Measurements from ENCODE around the gene CCL28. TPM values are rescaled to one million over a fixed set of nuclear protein-coding genes. Genes with fewer than 3 reads are reported as not detected.

Gene CCL28
- total RNA-seq, 4 donors from 2014 or later: 11.6 to 24.1 (median 14.6) TPM

DNA sequence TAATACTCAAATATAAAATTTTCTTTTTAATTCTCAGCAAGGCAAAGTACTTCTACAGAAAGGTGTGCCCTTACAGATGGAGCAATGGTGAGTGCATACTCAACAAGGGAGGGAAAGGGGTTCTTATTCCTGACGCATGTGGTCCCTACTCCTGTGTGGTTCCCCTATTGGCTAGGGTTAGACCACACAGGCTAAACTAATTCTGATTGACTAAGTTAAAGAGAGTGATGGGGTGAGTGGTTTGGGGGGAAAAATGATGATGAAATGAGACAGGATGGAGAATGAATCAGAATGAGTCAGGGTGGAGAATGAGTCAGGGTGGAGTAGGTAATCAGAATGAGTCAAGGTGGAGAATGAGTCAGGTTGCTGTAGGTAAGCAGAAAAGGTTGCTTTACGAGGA lies 76.0 kb downstream of the CCL28 start:
- intact Hi-C loops (cut with DNase I; ENCODE audit: low total_unique reads): no loop called here
- 70 to 81% methylated on average over 2 of the region's 2 CpGs for WGBS, 2 donors
- no peak overlapping the region for H3K4me3 ChIP-seq (ENCODE audit: low read depth, poor library complexity, severe bottlenecking)
- no peak for DNase-seq (ENCODE audit: low spot score in 2 of 2)
- TF ChIP-seq CTCF (IDR thresholded peaks at IDR 0.05) (no peak), POLR2A (IDR thresholded peaks at IDR 0.05) (no peak)

GRCh38 chr5:43335681-43336080 lies 76.5 kb downstream of the CCL28 start:
- intact Hi-C loops (cut with DNase I; ENCODE audit: low total_unique reads): no loop called here
- 68 to 92% methylated on average over 4 of the region's 4 CpGs for WGBS, 2 donors
- DNase-seq (ENCODE audit: low spot score in 2 of 2): no peak
- no peak for TF ChIP-seq POLR2A (IDR thresholded peaks at IDR 0.05)
- no peak overlapping the region for H3K4me3 ChIP-seq (ENCODE audit: low read depth, poor library complexity, severe bottlenecking)

DNA sequence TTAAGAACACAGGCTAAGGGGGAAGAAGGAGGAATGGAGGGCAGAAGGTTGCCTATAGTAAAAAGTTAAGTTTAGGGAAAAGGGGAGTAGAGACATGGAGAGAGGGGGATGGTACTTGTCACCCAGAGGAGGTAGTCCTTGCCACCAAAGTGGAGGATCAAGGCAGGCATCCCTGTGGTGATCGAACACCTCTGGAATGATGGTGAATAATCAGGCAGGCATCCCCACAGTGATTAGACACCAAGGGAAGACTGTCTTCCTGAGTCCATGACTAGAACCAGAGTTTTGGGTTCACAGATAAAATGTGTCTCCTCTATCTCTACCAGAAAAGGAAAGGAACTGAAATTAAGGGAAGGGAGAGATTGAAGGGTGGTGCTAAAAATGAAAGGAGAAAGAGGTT lies 79.8 kb downstream of the CCL28 start:
- no peak overlapping the region for H3K4me3 ChIP-seq (ENCODE audit: low read depth, poor library complexity, severe bottlenecking)
- whole genome bisulfite sequencing, 2 donors: 83 to 94% methylated on average over 1 of the region's 1 CpG
- intact Hi-C loops (cut with DNase I; ENCODE audit: low total_unique reads): no loop called here
- no peak for DNase-seq (ENCODE audit: low spot score in 2 of 2)
- TF ChIP-seq POLR2A (IDR thresholded peaks at IDR 0.05) (no peak), CTCF (IDR thresholded peaks at IDR 0.05) (no peak)

Other genes starting within 250 kb of the CCL28 start
- 1 to 10 TPM in 1 of 4 donors, under 1 TPM in 2, not detected in 1; 0.44 to 2.5 (median 0.65) TPM for gene NIM1K, start 220.2 kb downstream of the CCL28 start, total RNA-seq
- 100 to 1,000 TPM in 2 of 4 donors, 10 to 100 TPM in 2; 70.4 to 106 (median 97.4) TPM for gene HMGCS1, start 99.0 kb downstream of the CCL28 start, total RNA-seq
- 10 to 100 TPM in 3 of 4 donors, 1 to 10 TPM in 1; 3.0 to 13.5 (median 11.9) TPM for gene TMEM267, start 71.5 kb upstream of the CCL28 start, total RNA-seq
- gene C5orf34, start 102.8 kb upstream of the CCL28 start, total RNA-seq: 1 to 10 TPM in 2 of 4 donors, under 1 TPM in 2; 0.91 to 3.9 (median 1.4) TPM
- gene PAIP1, start 144.7 kb upstream of the CCL28 start, total RNA-seq: 10 to 100 TPM; 40.5 to 65.4 (median 50.5) TPM
- 10 to 100 TPM; 24.2 to 34.2 (median 27.7) TPM for gene NNT, start 190.8 kb upstream of the CCL28 start, total RNA-seq

Data from lower leg skin (tissue), 4 donors.